ENCODE data around the gene NOM1. TPM values are rescaled to one million over a fixed set of nuclear protein-coding genes. Genes with fewer than 3 reads are reported as not detected.

The NOM1 gene
- total and polyA plus RNA-seq, 2 experiments from 2014 or later: 9.0 to 9.7 TPM

- DNase-seq (ENCODE audit: low spot score): no peak
- TF ChIP-seq EZH2phosphoT487 (IDR thresholded peaks at IDR 0.05; ENCODE audit: low read depth, severe bottlenecking, unreplicated experiment) (peak; percentile 16), CTCF (IDR thresholded peaks at IDR 0.05; ENCODE audit: poor library complexity) (no peak), EZH2 (IDR thresholded peaks at IDR 0.05; ENCODE audit: borderline replicate concordance) (no peak)
- Histone ChIP-seq H3K9me2 (replicated peaks; ENCODE audit: insufficient read depth) (no peaks in the 10 kb centered on the region), H3K4me2 (peak overlapping the region; percentile 92), H3K79me2 (no peaks in the 10 kb centered on the region), H3K36me3 (replicated peaks; ENCODE audit: insufficient read depth, low read depth) (no peaks in the 10 kb centered on the region), H3K9me3 (ENCODE audit: low read depth) (no peaks in the 10 kb centered on the region), H2AFZ (peak overlapping the region; percentile 41), H3K27ac (no peak overlapping the region), H3K4me1 (ENCODE audit: insufficient read depth) (peaks cover 21% of the 10 kb centered on the region), H4K20me1 (ENCODE audit: insufficient read depth, poor library complexity, severe bottlenecking) (no peaks in the 10 kb centered on the region), H3K27me3 (peaks cover 78% of the 10 kb centered on the region), H3K4me3 (peak overlapping the region; percentile 4)
- 7% methylated on average over 40 of the region's 57 CpGs for WGBS (ENCODE audit: low lambda C conversion rate, missing lambda C conversion rate)
Observed at GRCh38 chr7:156998988-156999957, 49.8 kb downstream of the NOM1 start.

GRCh38 chr7:156999958-157000726 lies 50.6 kb downstream of the NOM1 start:
- under 1% methylated on average over 37 of the region's 75 CpGs for WGBS (ENCODE audit: low lambda C conversion rate, missing lambda C conversion rate)

More at GRCh38 chr7:156999958-157000726, 50.6 kb downstream of the NOM1 start:
- H4K20me1 ChIP-seq (ENCODE audit: insufficient read depth, poor library complexity, severe bottlenecking): no peaks in the 10 kb centered on the region
- TF ChIP-seq CTCF (IDR thresholded peaks at IDR 0.05; ENCODE audit: poor library complexity) (no peak), EZH2 (IDR thresholded peaks at IDR 0.05; ENCODE audit: borderline replicate concordance) (no peak), EZH2phosphoT487 (IDR thresholded peaks at IDR 0.05; ENCODE audit: low read depth, severe bottlenecking, unreplicated experiment) (peak; percentile 90)
- H3K27me3 ChIP-seq: peaks cover 87% of the 10 kb centered on the region
- H3K4me1 ChIP-seq (ENCODE audit: insufficient read depth): peaks cover 28% of the 10 kb centered on the region
- no peaks in the 10 kb centered on the region for H3K79me2 ChIP-seq
- no peaks in the 10 kb centered on the region for H3K9me3 ChIP-seq (ENCODE audit: low read depth)
- no peaks in the 10 kb centered on the region for H3K36me3 ChIP-seq (replicated peaks; ENCODE audit: insufficient read depth, low read depth)
- no peak for DNase-seq (ENCODE audit: low spot score)
- peak overlapping the region; percentile 4 for H3K4me3 ChIP-seq
- H2AFZ ChIP-seq: peak overlapping the region; percentile 41
- H3K27ac ChIP-seq: no peak overlapping the region
- no peaks in the 10 kb centered on the region for H3K9me2 ChIP-seq (replicated peaks; ENCODE audit: insufficient read depth)
- H3K4me2 ChIP-seq: peak overlapping the region; percentile 92

Data from hepatocyte (in vitro differentiated cells).